Epithelial cell of esophagus (primary cell): ENCODE data around the gene CHCHD4.
"Not testable (repeated sequence)": the region's sequence is repeated elsewhere in the genome, so short reads cannot be mapped to it uniquely, and the experiment has no call there.

ENCODE experiments used
- DNase-seq: peaks from one replicate; pipeline ENCODE4 v3.0.0; 2010; ENCODE audit warnings: low read depth
- H3K4me3 ChIP-seq: 2 replicates; pipeline ENCODE4 v1.5.1; 2011; ENCODE audit warnings: mild to moderate bottlenecking, low read length, control low read depth
- CTCF ChIP-seq: IDR thresholded peaks from 2 replicates; pipeline ENCODE4 v1.5.1; 2011; ENCODE audit warnings: low read depth, mild to moderate bottlenecking, low read length, control low read depth, inconsistent platforms; ENCODE audit not compliant: insufficient read depth; ENCODE audit errors: missing control alignments

Gene CHCHD4

GRCh38 chr3:14126017-14126886 lies 1.6 kb upstream of the CHCHD4 start:
- TF ChIP-seq CTCF: no peak
- DNase-seq: peak; percentile 10
- H3K4me3 ChIP-seq: peak overlapping the region; percentile 97

- peak; percentile 42 for TF ChIP-seq CTCF
- peak; percentile 96 for DNase-seq
- H3K4me3 ChIP-seq: peak overlapping the region; percentile 97
Observed at GRCh38 chr3:14125193-14126016, 735 bp upstream of the CHCHD4 start.

- DNase-seq: peak; percentile 44
- no peak for TF ChIP-seq CTCF
- H3K4me3 ChIP-seq: peak overlapping the region; percentile 97
Observed at GRCh38 chr3:14124223-14124614, 451 bp downstream of the CHCHD4 start.

- TF ChIP-seq CTCF: peak; percentile 16
- H3K4me3 ChIP-seq: peak overlapping the region; percentile 97
- peak; percentile 24 for DNase-seq
Observed at GRCh38 chr3:14123308-14124222, 1.1 kb downstream of the CHCHD4 start.

GRCh38 chr3:14122301-14122700 lies 2.4 kb downstream of the CHCHD4 start:
- TF ChIP-seq CTCF: no peak
- H3K4me3 ChIP-seq: no peak overlapping the region
- peak; percentile 54 for DNase-seq

- no peak for TF ChIP-seq CTCF
- H3K4me3 ChIP-seq: no peak overlapping the region
- DNase-seq: no peak
Observed at GRCh38 chr3:14121859-14122258, 2.8 kb downstream of the CHCHD4 start.

- not testable (repeated sequence) for H3K4me3 ChIP-seq, DNase-seq
Observed at GRCh38 chr3:14120921-14121448, 3.7 kb downstream of the CHCHD4 start.
